Astrocyte (in vitro differentiated cells and primary cell): Measurements from ENCODE around the gene SLC35F6.

Experiments
- CTCF ChIP-seq: IDR thresholded peaks from 2 replicates; pipeline ENCODE4 v1.5.1; 2011; ENCODE audit warnings: low read depth, mild to moderate bottlenecking, inconsistent platforms, low read length, moderate library complexity; ENCODE audit not compliant: insufficient read depth
- EZH2 ChIP-seq: IDR thresholded peaks from 2 replicates; pipeline ENCODE4 v1.6.1; 2012; ENCODE audit warnings: mild to moderate bottlenecking, low read length, inconsistent platforms; ENCODE audit not compliant: insufficient read depth

DNA sequence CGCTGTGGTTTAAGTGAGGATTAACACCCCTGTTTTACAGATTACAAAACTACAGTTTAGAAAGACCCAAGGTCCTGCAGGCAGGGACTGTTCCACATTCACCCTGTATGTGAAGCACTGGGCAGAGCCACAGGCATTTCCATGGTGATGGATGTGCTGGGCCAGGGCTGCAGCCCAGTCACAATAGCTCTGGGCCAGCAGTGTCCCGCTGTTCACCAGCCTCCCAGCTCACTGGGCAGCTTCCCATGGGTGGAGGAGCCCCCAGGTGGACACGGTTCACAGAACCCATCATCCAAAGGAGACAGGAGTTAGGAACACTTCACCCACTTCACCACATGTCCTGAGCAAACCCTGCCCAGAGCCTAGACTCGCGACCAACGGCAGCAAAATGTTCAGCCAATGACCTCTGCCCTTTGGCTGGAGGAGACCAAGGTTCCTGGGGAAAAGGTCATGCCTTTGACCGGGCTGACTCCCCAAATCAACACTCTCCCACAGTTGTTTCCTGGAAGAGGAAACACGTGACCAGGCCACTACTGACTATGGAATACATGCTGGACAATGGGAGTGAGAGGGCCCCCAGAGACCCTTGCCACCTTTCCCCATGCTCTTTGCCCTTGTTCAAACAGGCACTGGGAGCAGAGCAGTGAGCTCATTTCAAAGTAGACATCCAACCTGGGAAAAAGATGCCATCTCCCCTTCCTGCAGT, 28.0 kb upstream of the SLC35F6 start:
- TF ChIP-seq CTCF (no peak), EZH2 (no peak)
